Breast epithelium (tissue), 4 donors: Measurements from ENCODE around the gene SPIRE1. TPM values are rescaled to one million over a fixed set of nuclear protein-coding genes. Genes with fewer than 3 reads are reported as not detected.
"Not testable (repeated sequence)": the region's sequence is repeated elsewhere in the genome, so short reads cannot be mapped to it uniquely, and the experiment has no call there.

ENCODE experiments used
- DNase-seq, 2 donors: peaks; one replicate each; pipeline ENCODE4 v3.0.0-alpha.2; 2019; ENCODE audit warnings: low spot score in 2 of 2
- H3K27ac ChIP-seq, 2 donors: fragments of 200-600 bp; sonication (generic) in 1 of 2; one replicate each; pipeline ENCODE4 v1.5.1; 2016 to 2019; ENCODE audit warnings: mild to moderate bottlenecking in 1 of 2
- H3K27me3 ChIP-seq, 2 donors: fragments of 200-600 bp; sonication (generic) in 1 of 2; one replicate each; pipeline versions ENCODE4 v1.5.1 to v1.6.0; 2017 to 2019; ENCODE audit warnings: control low read depth in 1 of 2, mild to moderate bottlenecking in 1 of 2
- H3K36me3 ChIP-seq: fragments of 200-600 bp; one replicate; pipeline ENCODE4 v1.5.1; 2019
- H3K4me1 ChIP-seq, 2 donors: fragments of 200-600 bp; sonication (generic); one replicate each; pipeline ENCODE4 v1.5.1; 2016 to 2019; ENCODE audit warnings: control low read depth in 1 of 2
- H3K4me3 ChIP-seq, 3 donors: fragments of 200-600 bp; sonication (generic); 1 replicate in 2 of 3; 2 replicates in 1 of 3; pipeline ENCODE4 v1.5.1; 2016 to 2019; ENCODE audit warnings: mild to moderate bottlenecking in 3 of 3, moderate library complexity in 2 of 3
- H3K9me3 ChIP-seq, 2 donors: fragments of 200-600 bp; sonication (generic) in 1 of 2; one replicate each; pipeline ENCODE4 v1.5.1; 2016 to 2019; ENCODE audit warnings: control low read depth in 1 of 2
- POLR2A ChIP-seq: fragments of 450-650 bp; IDR thresholded peaks from one replicate; pipeline ENCODE4 v1.6.1; 2016; ENCODE audit warnings: antibody characterized with exemption, mild to moderate bottlenecking, moderate library complexity
- POLR2AphosphoS5 ChIP-seq, 3 donors: sonication (generic); formaldehyde crosslinking; IDR thresholded peaks; one replicate each; pipeline ENCODE4 v1.6.1; 2017; ENCODE audit warnings: antibody characterized with exemption in 3 of 3
- intact Hi-C: fragments of 100-400 bp; cut with DNase I; formaldehyde crosslinking; loops from one replicate; pipeline ENCODE4 v1.15.1; 2023; ENCODE audit warnings: low total_unique reads
- total RNA-seq, 3 donors: library from RNA; depleted of rRNA; stranded (reverse); fragments of >200 nt; gene quantifications; one replicate each; pipeline ENCODE4 v1.1.0, GENCODE V29; 2016
- TF ChIP-seq, protein P1 (sequence below), 3 donors: fragments of 450-650 bp; IDR thresholded peaks; one replicate each; pipeline ENCODE4 v1.5.1; 2016 to 2017; ENCODE audit warnings: antibody characterized with exemption in 3 of 3, mild to moderate bottlenecking in 3 of 3, moderate library complexity in 3 of 3

The SPIRE1 gene
- total RNA-seq, 3 donors from 2014 or later = 24.3 to 38.5 (median 25.9) TPM

DNA sequence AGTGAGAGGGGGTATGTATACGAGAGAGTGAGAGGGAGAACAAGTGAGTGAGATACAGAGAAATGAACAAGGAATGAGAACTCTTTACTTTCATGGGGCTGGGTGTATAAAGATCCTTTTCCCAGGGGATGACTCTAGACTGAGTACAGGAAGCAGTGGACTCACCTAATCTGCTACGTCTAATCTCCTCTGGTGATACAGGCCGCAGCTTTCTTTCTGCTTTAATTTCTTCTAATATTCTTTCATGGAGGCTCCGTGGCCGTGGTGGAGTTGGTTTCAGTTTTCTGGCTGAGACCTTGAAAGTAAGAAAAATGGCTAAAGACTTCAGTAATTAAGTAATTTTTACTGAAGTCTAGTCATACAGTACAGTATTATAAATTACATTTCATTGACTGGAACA lies 165.0 kb downstream of the SPIRE1 start:
- H3K36me3 ChIP-seq = no peaks in the 10 kb centered on the region
- H3K9me3 ChIP-seq = peaks cover 0 to 4% of the 10 kb centered on the region in 2 donors
- H3K4me3 ChIP-seq = no peak overlapping the region
- DNase-seq = no peak
- TF ChIP-seq POLR2A = no peak
- no peak for TF ChIP-seq POLR2AphosphoS5 (IDR thresholded peaks at IDR 0.05)
- TF ChIP-seq, protein P1, sequence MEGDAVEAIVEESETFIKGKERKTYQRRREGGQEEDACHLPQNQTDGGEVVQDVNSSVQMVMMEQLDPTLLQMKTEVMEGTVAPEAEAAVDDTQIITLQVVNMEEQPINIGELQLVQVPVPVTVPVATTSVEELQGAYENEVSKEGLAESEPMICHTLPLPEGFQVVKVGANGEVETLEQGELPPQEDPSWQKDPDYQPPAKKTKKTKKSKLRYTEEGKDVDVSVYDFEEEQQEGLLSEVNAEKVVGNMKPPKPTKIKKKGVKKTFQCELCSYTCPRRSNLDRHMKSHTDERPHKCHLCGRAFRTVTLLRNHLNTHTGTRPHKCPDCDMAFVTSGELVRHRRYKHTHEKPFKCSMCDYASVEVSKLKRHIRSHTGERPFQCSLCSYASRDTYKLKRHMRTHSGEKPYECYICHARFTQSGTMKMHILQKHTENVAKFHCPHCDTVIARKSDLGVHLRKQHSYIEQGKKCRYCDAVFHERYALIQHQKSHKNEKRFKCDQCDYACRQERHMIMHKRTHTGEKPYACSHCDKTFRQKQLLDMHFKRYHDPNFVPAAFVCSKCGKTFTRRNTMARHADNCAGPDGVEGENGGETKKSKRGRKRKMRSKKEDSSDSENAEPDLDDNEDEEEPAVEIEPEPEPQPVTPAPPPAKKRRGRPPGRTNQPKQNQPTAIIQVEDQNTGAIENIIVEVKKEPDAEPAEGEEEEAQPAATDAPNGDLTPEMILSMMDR (IDR thresholded peaks at IDR 0.05) = no peak
- no peaks in the 10 kb centered on the region for H3K4me1 ChIP-seq
- no peaks in the 10 kb centered on the region for H3K27me3 ChIP-seq
- intact Hi-C loops = no loop called here
- H3K27ac ChIP-seq = no peak overlapping the region

DNA sequence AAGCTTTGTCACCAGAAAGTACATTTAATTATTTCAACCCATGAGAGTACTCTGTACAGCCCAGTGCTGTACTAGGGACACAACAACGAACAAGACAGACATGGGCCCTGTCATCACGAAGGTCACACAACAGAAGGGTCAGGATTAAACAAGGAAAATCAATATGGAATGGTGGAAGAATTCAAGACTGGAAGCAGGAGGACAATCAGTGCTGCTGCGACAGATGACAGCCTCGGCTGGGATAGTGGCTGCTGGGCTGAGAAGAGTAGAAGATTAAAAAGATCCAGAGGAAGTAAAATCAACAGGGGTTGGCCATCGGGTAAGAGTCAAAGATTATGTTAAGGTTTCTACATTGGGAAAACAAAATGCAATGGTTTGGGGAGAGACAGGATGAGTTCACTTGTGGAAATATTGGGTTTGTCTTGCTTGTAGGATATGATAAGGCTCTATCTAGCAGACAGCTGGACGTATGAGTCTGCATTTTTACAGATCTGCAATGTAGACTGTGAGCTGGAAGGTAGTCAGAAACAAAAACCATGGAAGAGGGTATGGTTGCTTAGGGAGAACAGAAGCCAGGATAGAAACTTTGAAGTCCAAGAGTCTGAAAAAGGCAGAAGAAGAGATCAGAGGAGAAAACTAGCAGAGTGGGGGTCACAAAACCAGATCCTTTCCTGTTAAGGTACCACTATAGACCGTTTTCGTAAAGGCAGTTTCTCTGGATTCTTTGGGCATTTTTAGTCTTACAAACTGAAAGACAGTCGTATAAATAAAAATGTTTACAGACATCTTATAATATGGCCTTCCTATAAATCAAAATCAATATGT lies 166.1 kb downstream of the SPIRE1 start:
- Histone ChIP-seq H3K4me3 (no peak overlapping the region), H3K9me3 (peaks cover 0 to 4% of the 10 kb centered on the region in 2 donors), H3K27me3 (no peaks in the 10 kb centered on the region), H3K4me1 (no peaks in the 10 kb centered on the region), H3K36me3 (no peaks in the 10 kb centered on the region), H3K27ac (no peak overlapping the region)
- DNase-seq = no peak
- intact Hi-C loops = no loop called here
- TF ChIP-seq, protein P1 (IDR thresholded peaks at IDR 0.05) = no peak
- TF ChIP-seq POLR2AphosphoS5 (IDR thresholded peaks at IDR 0.05) (no peak), POLR2A (no peak)

DNA sequence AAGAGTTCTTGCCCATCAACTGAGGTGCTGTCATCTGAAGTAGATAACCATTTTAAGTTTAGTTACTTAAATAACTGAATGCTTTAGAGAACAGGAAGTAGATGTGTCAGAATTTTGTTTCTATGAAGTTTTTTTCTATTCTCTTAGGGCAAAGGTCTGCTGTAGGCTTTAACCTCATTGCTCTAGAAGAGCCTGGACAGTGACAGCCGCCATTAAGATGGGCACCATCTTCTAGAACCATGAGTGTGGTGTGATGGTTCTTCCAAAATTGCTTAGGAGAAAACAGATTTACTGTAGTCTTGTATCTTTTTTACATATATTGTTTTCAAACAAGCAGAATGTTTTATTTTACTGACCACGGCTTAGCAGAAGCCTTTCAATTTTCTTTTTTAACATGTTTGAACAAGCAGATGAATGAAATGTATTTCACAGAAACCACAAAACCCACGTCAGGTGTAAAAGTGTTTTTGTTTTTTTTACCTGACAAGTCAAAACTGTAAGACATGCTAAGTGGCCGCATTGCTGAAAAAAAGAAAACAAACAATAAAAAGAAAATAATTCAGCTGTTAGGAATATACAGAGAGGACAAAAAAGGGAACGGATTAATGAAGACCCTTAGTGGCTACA lies 172.3 kb downstream of the SPIRE1 start:
- Histone ChIP-seq H3K36me3 (no peaks in the 10 kb centered on the region), H3K4me3 (no peak overlapping the region), H3K4me1 (no peaks in the 10 kb centered on the region), H3K27ac (no peak overlapping the region), H3K27me3 (no peaks in the 10 kb centered on the region), H3K9me3 (no peaks in the 10 kb centered on the region)
- TF ChIP-seq, protein P1 (IDR thresholded peaks at IDR 0.05) = no peak
- TF ChIP-seq POLR2AphosphoS5 (IDR thresholded peaks at IDR 0.05) (no peak), POLR2A (no peak)
- intact Hi-C loops = no loop called here
- no peak for DNase-seq

DNA sequence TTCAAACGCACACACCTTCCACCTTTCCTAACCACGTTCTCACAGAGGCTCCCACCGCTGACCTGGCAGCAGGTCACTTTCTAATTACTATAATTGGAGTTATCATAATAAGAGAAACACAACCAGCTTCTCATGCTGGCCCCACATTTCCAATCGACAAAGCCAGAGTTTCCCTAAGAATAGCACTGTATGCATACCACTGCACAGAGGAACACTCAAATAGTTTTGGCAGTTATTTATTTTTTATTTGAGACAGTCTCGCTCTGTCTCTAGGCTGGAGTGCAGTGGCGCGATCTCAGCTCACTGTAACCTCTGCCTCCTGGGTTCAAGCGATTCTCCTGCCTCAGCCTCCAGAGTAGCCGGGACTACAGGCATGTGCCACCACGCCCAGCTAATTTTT lies 176.0 kb downstream of the SPIRE1 start:
- H3K27me3 ChIP-seq, H3K4me1 ChIP-seq, DNase-seq, H3K4me3 ChIP-seq, intact Hi-C loops, H3K9me3 ChIP-seq, H3K27ac ChIP-seq, H3K36me3 ChIP-seq: not testable (repeated sequence)

DNA sequence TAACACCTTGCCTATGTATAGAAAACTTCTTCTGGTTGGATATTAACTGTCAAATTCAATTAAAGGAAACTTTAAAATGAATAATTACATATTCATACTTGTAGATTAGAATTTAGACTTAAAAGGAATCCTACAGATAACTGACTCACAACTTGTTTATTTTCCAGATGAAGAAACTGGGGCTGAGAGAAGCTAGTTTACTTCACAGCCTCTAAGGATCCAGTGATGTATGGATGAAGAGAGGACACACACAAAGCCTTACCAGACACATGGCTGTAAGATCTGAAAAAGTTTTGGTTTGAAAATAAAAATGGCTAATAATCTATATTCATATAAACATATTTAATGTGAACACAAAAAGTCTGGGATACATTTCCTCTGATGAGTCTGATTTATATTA lies 177.9 kb downstream of the SPIRE1 start:
- DNase-seq = no peak
- no peak for TF ChIP-seq POLR2AphosphoS5 (IDR thresholded peaks at IDR 0.05)
- TF ChIP-seq, protein P1 (IDR thresholded peaks at IDR 0.05) = no peak
- no peak for TF ChIP-seq POLR2A
- intact Hi-C loops = no loop called here
- no peaks in the 10 kb centered on the region for H3K36me3 ChIP-seq
- H3K27ac ChIP-seq = no peak overlapping the region
- no peaks in the 10 kb centered on the region for H3K4me1 ChIP-seq
- no peak overlapping the region for H3K4me3 ChIP-seq
- no peaks in the 10 kb centered on the region for H3K9me3 ChIP-seq
- H3K27me3 ChIP-seq = no peaks in the 10 kb centered on the region
